GM10266 (cell line): ENCODE measurements around the gene NUP107.

Experiments
- DNase-seq: peaks from one replicate; pipeline ENCODE4 v3.0.0; 2012; ENCODE audit errors: extremely low spot score
- TF ChIP-seq, protein P1 (sequence below): IDR thresholded peaks from 2 replicates; pipeline ENCODE4 v1.5.1; 2012; ENCODE audit warnings: mild to moderate bottlenecking, low read depth; ENCODE audit not compliant: control insufficient read depth, insufficient read depth; ENCODE audit errors: missing control alignments

NUP107 gene

DNA sequence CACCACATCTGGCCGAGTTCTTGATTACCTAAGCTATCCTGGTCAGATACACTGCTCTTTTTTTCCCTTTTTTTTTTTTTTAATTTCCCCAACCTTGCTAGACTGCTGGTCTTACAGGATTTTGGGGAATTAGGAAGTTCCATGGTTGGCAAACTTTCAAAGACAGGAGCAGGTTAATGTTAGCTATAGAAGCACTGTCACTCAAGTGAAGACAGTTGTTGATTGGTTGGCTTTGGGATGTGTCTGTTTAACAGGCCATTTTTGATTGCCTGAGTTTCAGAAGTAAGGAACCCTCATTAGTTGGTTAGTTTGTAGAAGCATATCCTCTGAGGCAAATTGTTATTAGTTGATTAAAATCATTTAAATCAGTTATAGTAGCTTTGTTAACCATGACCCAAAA lies 39.3 kb upstream of the NUP107 start:
- no peak for DNase-seq
- TF ChIP-seq, protein P1, sequence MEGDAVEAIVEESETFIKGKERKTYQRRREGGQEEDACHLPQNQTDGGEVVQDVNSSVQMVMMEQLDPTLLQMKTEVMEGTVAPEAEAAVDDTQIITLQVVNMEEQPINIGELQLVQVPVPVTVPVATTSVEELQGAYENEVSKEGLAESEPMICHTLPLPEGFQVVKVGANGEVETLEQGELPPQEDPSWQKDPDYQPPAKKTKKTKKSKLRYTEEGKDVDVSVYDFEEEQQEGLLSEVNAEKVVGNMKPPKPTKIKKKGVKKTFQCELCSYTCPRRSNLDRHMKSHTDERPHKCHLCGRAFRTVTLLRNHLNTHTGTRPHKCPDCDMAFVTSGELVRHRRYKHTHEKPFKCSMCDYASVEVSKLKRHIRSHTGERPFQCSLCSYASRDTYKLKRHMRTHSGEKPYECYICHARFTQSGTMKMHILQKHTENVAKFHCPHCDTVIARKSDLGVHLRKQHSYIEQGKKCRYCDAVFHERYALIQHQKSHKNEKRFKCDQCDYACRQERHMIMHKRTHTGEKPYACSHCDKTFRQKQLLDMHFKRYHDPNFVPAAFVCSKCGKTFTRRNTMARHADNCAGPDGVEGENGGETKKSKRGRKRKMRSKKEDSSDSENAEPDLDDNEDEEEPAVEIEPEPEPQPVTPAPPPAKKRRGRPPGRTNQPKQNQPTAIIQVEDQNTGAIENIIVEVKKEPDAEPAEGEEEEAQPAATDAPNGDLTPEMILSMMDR: no peak

DNA sequence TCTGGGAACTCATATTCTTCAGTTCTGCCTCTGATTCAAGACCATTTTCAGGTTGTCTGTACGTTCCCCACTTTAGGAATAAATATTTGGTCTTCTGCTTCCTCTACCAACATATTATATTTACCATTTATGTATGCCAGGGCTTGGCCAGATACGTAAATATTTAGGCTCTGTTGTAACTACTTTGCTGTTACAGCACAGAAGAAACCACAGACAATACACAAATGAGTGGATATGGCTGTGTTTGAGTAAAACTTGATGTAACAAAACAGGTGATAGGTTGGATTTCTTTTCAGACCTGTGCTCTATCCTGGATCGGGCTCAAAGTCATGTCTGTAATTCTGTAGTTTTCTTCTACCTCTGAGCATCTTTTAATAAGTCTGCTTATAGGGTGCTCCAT lies 38.6 kb upstream of the NUP107 start:
- TF ChIP-seq, protein P1: no peak
- no peak for DNase-seq

DNA sequence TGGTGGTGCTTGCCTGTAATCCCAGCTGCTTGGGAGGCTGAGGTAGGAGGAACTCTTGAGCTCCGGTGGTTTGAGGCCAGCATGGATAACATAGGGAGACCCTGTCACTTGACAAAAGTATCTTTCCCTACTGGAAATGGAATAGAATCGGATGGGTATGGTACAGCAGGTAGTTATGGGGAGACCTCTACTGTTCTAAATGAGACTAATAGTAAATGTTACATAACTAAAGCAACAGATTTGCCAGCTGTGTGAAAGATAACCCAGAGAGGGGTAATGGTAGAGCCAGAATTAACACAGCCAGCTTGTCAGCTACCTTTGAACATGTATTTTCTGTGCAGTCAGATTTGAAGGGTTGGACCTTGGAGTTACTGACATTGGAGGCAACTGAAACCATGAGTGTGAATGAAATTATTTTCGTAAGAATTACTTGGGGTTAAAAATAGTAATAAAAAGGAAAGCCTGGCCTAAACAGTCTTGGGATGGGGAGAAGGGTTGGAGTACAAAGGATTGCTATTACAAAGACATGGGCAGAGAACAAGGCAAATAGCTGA lies 21.7 kb upstream of the NUP107 start:
- TF ChIP-seq, protein P1: no peak
- DNase-seq: no peak

DNA sequence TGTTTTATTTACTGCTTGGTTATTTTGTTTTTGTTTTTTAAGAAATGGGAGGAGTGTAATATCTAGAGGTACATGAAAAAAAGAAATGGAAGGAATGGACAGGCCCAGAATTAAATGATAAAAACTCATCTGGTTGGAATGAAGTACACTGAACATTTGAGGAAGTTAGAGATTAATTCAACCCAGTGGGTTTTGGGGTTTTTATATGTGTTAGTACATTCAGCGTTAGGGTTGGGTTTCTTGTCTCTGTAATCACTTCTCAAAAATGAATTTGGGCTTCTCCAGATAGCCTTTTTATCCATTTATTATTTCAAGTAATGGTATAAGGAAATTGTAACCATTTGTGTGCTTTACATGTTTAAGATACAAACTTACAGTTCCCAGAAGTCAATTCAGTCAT lies 19.5 kb upstream of the NUP107 start:
- TF ChIP-seq, protein P1: no peak
- no peak for DNase-seq

DNA sequence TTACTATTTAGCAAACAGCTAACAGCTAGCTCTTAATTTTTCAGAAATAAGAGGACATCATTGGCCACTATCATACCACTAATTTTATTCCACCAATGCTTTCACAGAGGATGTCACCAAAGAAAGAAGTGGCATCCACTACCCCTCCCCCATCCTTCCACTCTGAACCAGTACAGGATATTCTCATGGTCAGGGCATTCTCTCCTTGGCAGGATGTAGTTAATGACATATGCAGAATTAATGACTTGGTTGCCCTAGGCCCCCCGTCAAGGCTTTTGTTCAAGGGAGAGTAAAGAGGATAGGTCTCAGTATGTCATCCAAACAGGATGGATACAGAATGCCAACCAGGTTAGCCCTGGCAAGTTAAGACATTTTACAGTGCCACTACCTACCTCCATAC lies 18.9 kb upstream of the NUP107 start:
- DNase-seq: no peak
- TF ChIP-seq, protein P1: no peak

DNA sequence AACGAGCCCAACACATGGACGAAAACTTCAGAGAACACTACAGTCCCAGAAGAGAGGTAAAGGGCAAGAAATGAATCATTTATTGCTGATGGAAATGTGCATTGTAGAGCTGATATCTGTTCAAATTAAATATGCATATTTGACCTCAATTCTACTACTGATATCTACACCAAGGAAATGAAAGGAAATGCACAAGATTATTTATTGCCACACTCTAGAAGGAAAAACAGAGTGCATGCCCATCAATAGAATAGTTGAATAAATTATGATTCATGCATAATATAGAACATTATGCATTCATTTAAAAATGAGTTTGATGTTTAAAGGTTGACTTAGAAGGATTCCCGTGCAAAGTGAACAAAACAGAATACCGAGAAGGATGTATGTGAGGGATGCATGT lies 15.6 kb upstream of the NUP107 start:
- TF ChIP-seq, protein P1: no peak
- no peak for DNase-seq

DNA sequence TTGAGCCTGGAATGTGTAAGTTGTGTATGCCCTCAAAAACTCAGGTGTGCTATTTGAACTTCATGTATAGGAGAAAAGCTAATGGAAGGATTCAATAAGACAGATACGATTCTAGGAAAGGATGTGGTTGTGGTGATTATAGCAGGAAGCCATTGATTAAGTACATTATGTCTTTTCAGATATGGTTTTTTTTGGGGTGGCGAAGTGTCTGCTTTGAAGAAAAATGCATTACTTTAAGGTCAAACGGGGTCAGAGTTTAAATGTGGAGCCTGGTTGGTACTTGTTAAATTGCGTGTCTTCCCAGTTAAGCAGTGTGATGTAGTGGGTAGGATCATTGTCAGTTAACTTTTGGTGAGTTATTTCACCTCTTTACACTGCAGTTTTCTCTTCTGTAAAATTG lies 13.0 kb upstream of the NUP107 start:
- TF ChIP-seq, protein P1: no peak

More for the DNA sequence above, 13.0 kb upstream of the NUP107 start:
- DNase-seq: no peak
